Measurements from ENCODE around the gene TTLL10. TPM values are rescaled to one million over a fixed set of nuclear protein-coding genes. Genes with fewer than 3 reads are reported as not detected.

Gene TTLL10
- polyA plus RNA-seq, 1 of the 3 experiments (the other 2 are of a cell fraction) = not detected

DNA sequence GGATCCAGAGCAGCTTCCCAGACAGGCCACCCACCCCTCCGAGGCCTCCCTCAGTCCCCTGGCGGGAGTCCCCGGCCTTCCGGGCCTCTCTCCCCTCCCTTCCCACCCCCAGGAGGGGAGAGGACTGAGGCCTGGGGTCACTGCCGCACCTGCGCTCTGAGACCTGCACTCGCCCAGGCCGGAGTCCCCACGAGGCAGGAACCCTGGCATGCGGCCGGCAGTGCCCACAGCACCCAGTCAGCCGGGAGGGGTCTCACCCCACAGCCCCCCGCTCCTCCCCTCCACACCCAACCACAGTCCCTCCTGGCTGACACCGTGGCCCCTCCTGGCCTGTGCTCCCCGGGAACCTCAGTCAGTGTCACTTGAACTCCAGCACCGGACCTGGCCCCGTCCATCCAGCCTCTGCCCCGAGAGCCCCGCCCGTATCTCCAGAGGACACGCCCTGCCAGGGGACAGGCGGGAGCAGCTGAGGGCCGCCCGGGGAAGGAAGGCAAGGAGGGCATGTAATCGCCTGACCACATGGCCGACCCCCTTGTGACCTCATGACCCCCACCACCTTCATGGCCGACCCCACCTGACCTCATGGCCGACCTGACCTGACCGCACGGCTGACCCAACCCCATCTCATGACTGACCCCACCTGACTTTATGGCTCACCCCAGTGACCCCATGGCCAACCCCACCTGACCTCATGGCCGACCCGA lies 28.7 kb upstream of the TTLL10 start:
- no peak overlapping the region for H3K4me2 ChIP-seq
- no peak overlapping the region for H3K27ac ChIP-seq (ENCODE audit: low read depth in 2 of 2, low read length in 1 of 2)
- no peaks in the 10 kb centered on the region for H3K27me3 ChIP-seq (ENCODE audit: insufficient read depth)
- H4K20me1 ChIP-seq (ENCODE audit: insufficient read depth) = no peaks in the 10 kb centered on the region
- H3K36me3 ChIP-seq (replicated peaks in 1 of 2; ENCODE audit: control insufficient read depth in 1 of 2, insufficient read depth in 2 of 2, low read length in 1 of 2) = no peaks in the 10 kb centered on the region
- H3K9me3 ChIP-seq = no peaks in the 10 kb centered on the region
- H3F3A ChIP-seq (replicated peaks; ENCODE audit: insufficient read depth) = no peaks in the 10 kb centered on the region
- no peak overlapping the region for H3K9ac ChIP-seq
- ChIA-PET POLR2A (no interaction called here), CTCF (interaction anchor here (3.4 kb wide), 1 partner anchor 23 kb away, joined by 11 read pairs; no protein-coding TSS in a partner anchor)
- H3K9me2 ChIP-seq = no peaks in the 10 kb centered on the region
- no peak for TF ChIP-seq JUND (IDR thresholded peaks at IDR 0.05)
- no peaks in the 10 kb centered on the region for H3K79me2 ChIP-seq (ENCODE audit: insufficient read depth)
- no peaks in the 10 kb centered on the region; a peak in 1 of 4 replicates for H3K4me1 ChIP-seq (ENCODE audit: control insufficient read depth in 1 of 2, insufficient read depth in 2 of 2, low read depth in 1 of 2, low read length in 1 of 2)
- no peak overlapping the region for H3K4me3 ChIP-seq (ENCODE audit: low read depth in 2 of 2, low read length in 1 of 2)
- no peak for DNase-seq
- no peak overlapping the region for H2AFZ ChIP-seq (ENCODE audit: low read depth)
- WGBS (ENCODE audit: low lambda C conversion rate) = 75% methylated on average over 8 of the region's 32 CpGs

DNA sequence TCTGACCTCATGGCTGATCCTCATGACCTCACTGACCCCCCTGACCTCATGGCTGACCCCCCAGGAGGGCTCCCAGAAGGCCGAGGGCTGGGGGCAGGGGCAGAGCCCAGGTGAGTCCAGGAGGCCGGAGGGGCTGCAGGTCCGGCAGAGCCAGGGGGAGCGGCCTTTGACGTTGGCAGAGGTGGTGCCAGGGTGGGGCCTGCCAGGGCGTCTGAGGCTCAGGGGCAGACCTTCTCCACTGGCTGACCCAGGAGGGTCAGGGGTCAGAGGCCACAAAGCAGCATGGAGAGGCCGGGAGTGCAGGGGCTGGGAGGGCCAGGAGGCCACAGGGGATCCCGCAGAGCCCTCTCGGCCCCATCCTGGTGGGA lies 28.1 kb upstream of the TTLL10 start:
- Histone ChIP-seq H4K20me1 (ENCODE audit: insufficient read depth) (no peaks in the 10 kb centered on the region), H3K36me3 (replicated peaks in 1 of 2; ENCODE audit: control insufficient read depth in 1 of 2, insufficient read depth in 2 of 2, low read length in 1 of 2) (no peaks in the 10 kb centered on the region), H2AFZ (ENCODE audit: low read depth) (no peak overlapping the region), H3K4me2 (no peak overlapping the region), H3K27ac (ENCODE audit: low read depth in 2 of 2, low read length in 1 of 2) (no peak overlapping the region), H3K9me3 (no peaks in the 10 kb centered on the region), H3K4me1 (ENCODE audit: control insufficient read depth in 1 of 2, insufficient read depth in 2 of 2, low read depth in 1 of 2, low read length in 1 of 2) (no peaks in the 10 kb centered on the region; a peak in 1 of 4 replicates), H3K4me3 (ENCODE audit: low read depth in 2 of 2, low read length in 1 of 2) (no peak overlapping the region), H3K79me2 (ENCODE audit: insufficient read depth) (no peaks in the 10 kb centered on the region), H3K9me2 (no peaks in the 10 kb centered on the region), H3K9ac (no peak overlapping the region), H3F3A (replicated peaks; ENCODE audit: insufficient read depth) (no peaks in the 10 kb centered on the region), H3K27me3 (ENCODE audit: insufficient read depth) (no peaks in the 10 kb centered on the region)
- DNase-seq = no peak
- TF ChIP-seq, protein P1, sequence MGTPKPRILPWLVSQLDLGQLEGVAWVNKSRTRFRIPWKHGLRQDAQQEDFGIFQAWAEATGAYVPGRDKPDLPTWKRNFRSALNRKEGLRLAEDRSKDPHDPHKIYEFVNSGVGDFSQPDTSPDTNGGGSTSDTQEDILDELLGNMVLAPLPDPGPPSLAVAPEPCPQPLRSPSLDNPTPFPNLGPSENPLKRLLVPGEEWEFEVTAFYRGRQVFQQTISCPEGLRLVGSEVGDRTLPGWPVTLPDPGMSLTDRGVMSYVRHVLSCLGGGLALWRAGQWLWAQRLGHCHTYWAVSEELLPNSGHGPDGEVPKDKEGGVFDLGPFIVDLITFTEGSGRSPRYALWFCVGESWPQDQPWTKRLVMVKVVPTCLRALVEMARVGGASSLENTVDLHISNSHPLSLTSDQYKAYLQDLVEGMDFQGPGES (IDR thresholded peaks at IDR 0.05; ENCODE audit: low read depth, low read length) = no peak
- TF ChIP-seq CHD2 (IDR thresholded peaks at IDR 0.05; ENCODE audit: low read length, partially characterized antibody) = no peak
- TF ChIP-seq, protein P2, sequence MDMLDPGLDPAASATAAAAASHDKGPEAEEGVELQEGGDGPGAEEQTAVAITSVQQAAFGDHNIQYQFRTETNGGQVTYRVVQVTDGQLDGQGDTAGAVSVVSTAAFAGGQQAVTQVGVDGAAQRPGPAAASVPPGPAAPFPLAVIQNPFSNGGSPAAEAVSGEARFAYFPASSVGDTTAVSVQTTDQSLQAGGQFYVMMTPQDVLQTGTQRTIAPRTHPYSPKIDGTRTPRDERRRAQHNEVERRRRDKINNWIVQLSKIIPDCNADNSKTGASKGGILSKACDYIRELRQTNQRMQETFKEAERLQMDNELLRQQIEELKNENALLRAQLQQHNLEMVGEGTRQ (IDR thresholded peaks at IDR 0.05; ENCODE audit: borderline replicate concordance, low read depth, low read length) = no peak
- TF ChIP-seq MXI1 (IDR thresholded peaks at IDR 0.05; ENCODE audit: low read depth, low read length) = no peak
- no peak for TF ChIP-seq YY1 (IDR thresholded peaks at IDR 0.05; ENCODE audit: low read depth)
- no peak for TF ChIP-seq FOSL2 (IDR thresholded peaks at IDR 0.05; ENCODE audit: borderline replicate concordance, low read depth)
- ChIA-PET POLR2A (no interaction called here), CTCF (interaction anchor here (3.4 kb wide), 1 partner anchor 23 kb away, joined by 11 read pairs; no protein-coding TSS in a partner anchor)
- 84% methylated on average over 5 of the region's 9 CpGs for WGBS (ENCODE audit: low lambda C conversion rate)

DNA sequence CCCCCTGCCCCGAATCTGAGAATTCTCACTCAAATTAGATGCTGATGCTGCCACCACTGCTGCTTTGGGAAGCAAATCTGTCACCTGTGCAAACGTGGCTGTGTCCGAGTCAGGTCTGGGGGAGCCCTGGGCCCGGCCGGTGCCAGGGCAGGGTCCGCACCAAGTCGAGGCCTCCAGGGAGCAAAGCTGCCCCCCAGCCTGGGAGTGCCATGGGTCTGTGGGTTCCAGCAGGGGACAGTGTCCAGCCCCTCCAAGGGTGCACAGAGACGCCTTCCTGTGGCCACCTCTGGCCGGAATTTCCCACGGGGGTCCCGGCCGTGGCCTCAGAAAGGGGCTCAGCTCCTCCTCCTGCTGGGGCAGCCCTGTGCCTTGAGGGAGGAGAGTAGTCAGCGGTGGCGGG lies 27.7 kb upstream of the TTLL10 start:
- Histone ChIP-seq H3K4me2 (no peak overlapping the region), H3K9me2 (no peaks in the 10 kb centered on the region), H3K79me2 (ENCODE audit: insufficient read depth) (no peaks in the 10 kb centered on the region), H3K9me3 (no peaks in the 10 kb centered on the region), H2AFZ (ENCODE audit: low read depth) (no peak overlapping the region), H3K27ac (ENCODE audit: low read depth in 2 of 2, low read length in 1 of 2) (no peak overlapping the region), H3K9ac (no peak overlapping the region), H3K4me3 (ENCODE audit: low read depth in 2 of 2, low read length in 1 of 2) (no peak overlapping the region), H4K20me1 (ENCODE audit: insufficient read depth) (no peaks in the 10 kb centered on the region), H3K36me3 (replicated peaks in 1 of 2; ENCODE audit: control insufficient read depth in 1 of 2, insufficient read depth in 2 of 2, low read length in 1 of 2) (no peaks in the 10 kb centered on the region), H3F3A (replicated peaks; ENCODE audit: insufficient read depth) (no peaks in the 10 kb centered on the region), H3K4me1 (ENCODE audit: control insufficient read depth in 1 of 2, insufficient read depth in 2 of 2, low read depth in 1 of 2, low read length in 1 of 2) (no peaks in the 10 kb centered on the region; a peak in 1 of 4 replicates), H3K27me3 (ENCODE audit: insufficient read depth) (no peaks in the 10 kb centered on the region)
- TF ChIP-seq MEF2A (IDR thresholded peaks at IDR 0.05; ENCODE audit: borderline replicate concordance, low read depth) = no peak
- TF ChIP-seq SMC3 (IDR thresholded peaks at IDR 0.05; ENCODE audit: low read depth, low read length) = no peak
- TF ChIP-seq, protein P3, sequence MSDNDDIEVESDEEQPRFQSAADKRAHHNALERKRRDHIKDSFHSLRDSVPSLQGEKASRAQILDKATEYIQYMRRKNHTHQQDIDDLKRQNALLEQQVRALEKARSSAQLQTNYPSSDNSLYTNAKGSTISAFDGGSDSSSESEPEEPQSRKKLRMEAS (IDR thresholded peaks at IDR 0.05; ENCODE audit: low read depth) = no peak
- TF ChIP-seq, protein P1 (IDR thresholded peaks at IDR 0.05; ENCODE audit: low read depth, low read length) = no peak
- TF ChIP-seq MXI1 (IDR thresholded peaks at IDR 0.05; ENCODE audit: low read depth, low read length) = no peak
- TF ChIP-seq JUND (IDR thresholded peaks at IDR 0.05) = no peak
- no peak for TF ChIP-seq EP300 (IDR thresholded peaks at IDR 0.05; ENCODE audit: borderline replicate concordance in 1 of 2, low read depth in 1 of 2, low read length in 1 of 2)
- no peak for TF ChIP-seq RAD21 (IDR thresholded peaks at IDR 0.05; ENCODE audit: low read length)
- ChIA-PET POLR2A (no interaction called here), CTCF (interaction anchor here (1.2 kb wide), 1 partner anchor 23 kb away, joined by 7 read pairs; no protein-coding TSS in a partner anchor)
- DNase-seq = no peak
- 74% methylated on average over 8 of the region's 14 CpGs for WGBS (ENCODE audit: low lambda C conversion rate)

All from SK-N-SH (cell line).